HG02642 (cell line): ENCODE data around the gene ANGPTL7.

Experiments
- ATAC-seq: cut with Tn5 transposase; IDR thresholded peaks from one replicate; pipeline ENCODE4 v1.9.1; 2021; ENCODE audit warnings: mild to moderate bottlenecking; ENCODE audit not compliant: unreplicated experiment, poor library complexity

The ANGPTL7 gene

DNA sequence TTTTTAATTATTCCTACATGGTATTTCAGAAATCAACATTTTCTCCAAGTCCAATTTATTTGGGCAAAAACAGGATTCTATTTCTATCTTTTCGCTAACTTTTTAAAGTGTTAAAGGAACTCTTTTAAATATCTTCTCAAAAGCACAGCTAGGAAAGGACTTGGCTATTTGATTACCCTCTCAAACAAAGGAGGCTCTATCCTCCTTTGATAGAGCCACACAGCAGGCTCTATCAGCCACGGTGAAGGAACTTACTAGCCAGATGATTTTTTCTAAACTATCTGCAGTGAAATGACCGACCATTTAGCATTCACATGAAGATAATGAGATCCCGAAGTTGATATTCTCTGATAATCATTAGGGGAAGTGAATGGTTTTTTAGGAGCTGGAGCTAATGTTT is 9.1 kb downstream of the ANGPTL7 start:
- no peak for ATAC-seq

DNA sequence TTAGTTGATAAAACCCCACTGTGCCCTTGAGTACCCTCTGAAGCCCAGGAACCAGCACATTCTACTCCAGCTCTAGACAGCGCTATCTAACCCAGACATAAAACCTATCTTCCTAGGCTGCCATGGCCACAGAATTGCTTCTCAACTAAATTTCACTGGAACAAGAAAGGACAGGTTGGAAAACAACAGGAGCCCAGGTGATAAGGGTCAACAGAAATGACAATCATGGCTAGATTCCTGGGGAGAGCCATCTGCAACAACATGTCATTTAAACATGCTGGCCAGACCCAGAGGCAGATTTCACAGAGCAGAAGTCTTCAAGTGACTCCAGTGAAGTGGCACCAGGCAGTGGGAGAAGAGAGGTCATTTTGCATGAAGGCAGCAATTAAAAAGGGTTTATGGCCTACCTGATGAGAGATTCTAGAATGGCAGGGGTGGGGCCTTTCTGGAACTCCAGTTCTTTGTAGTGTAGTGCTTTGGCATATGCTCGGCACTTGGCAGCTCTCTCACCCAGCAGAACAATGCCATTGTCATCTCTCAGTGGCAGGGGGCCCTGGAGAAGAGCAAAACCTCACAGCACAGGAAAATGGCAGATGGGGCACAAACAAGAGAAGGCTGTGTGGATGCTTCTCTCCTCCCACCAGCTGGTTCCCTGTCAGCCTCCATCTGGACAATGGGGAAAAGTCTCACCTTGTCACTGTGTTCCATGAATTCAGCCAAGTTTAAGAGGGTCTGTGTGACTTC is 9.9 kb downstream of the ANGPTL7 start:
- ATAC-seq, result no peak

DNA sequence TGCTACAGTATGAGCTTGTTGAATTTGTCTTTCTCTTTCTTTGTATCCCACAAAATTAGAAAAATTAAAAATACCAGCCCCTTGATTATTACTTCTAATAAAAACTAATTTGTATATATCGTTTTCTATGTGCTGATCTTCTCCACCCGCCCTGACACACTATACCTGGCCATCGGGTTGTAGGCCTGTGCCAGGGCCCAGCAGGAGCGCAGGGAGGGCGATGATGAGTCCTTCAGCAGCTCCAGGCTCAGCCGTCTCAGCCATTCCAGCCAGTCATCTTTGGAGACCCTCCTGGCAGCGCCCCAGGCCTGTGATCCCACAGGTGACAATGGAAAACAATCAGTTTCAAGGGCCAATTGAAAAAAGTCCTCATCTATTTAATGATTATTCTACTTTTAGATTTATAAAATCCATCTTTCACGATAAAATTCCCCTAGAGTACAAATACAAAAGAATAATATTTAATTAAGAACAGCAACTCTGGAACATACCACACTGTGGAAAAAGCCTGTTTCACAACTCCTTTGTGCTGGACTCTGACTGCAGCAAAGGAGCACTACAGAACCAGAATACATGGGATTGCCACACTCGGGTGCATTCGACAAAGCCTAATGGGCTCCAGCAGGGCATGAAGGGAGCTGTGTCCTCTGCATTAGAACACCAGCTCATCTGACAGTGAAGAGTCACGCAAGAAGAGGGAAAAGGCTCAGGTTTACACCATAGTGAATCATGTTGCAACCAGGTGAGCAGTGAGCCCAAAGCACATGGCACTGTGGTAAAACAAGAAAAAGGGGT is 15.4 kb downstream of the ANGPTL7 start:
- ATAC-seq, result no peak

GRCh38 chr1:11207898-11208611 is 18.9 kb downstream of the ANGPTL7 start:
- no peak for ATAC-seq

GRCh38 chr1:11211461-11211860 is 22.3 kb downstream of the ANGPTL7 start:
- ATAC-seq, result no peak

GRCh38 chr1:11211925-11212587 is 22.9 kb downstream of the ANGPTL7 start:
- no peak for ATAC-seq

DNA sequence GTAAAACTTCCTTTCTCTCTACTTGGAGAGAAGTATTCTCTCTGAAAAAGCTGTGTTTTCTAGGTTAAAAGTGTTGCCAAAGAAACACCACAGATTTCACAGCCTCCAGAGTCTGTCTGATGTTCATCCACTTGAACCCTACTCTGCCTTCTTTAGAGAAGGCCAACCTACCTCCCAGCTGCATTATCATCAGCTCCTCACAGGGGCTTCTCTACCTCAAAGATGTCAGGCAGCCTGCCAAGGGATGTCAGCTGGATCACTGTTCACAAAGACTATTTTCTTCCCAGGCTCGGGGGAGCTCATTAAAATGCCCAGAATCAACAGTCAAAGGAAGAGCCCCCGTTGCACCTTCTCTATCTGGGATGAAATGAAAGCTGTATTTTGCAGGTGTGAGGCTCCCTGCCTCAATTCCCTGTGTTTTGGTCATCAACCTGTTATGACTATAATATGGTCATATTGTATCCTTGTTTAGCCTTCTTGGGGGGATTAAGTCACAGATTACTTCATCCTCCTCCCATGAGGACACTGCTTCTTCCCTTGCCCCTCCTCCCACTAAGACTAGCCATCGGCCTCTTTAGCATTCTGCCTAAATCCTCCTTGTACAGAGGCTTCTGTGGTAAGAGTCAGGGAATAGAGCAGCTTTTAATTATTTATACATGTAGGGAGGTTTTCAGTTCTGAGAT is 25.7 kb downstream of the ANGPTL7 start:
- ATAC-seq, result no peak

- ATAC-seq, result no peak
These were observed 26.3 kb downstream of the ANGPTL7 start for GRCh38 chr1:11215381-11216005.

DNA sequence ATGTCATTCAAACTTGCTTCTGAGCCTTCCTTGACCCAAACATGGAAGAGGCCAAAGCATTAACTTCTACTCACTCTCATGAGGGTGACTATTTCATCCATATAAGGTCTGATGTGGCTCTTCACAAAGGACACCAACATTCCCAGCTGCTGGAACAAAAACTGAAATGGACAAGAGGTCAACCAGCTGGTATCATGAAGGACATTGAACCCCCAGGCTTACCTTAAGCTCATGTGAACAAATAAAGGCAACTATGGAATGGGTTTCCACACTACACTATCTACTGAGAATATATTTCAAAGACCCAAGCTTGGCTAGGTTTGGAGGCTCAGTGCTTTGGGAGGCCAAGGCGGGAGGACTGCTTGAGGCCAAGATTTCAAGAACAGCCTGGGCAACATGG is 26.9 kb downstream of the ANGPTL7 start:
- no peak for ATAC-seq

- no peak for ATAC-seq
These were observed 38.2 kb downstream of the ANGPTL7 start for GRCh38 chr1:11227106-11228077.

DNA sequence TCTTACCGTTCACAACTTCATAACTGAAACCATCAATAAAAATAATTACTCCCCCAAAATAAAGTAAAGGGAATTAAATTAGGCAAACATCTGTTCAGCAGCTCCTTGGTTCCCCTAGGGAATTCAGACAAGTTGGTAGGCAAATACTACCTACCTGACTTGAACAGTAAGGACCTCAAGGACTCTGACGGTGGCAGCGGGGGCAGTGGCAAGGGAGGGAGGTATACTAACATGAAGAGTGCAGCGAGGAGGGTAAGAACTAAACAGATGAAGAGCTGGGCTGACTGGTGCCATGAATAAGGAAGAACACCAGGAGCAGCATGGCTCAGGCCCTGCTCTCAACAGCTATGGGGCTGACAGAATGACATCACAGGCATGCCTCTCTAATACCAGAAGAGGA is 40.0 kb downstream of the ANGPTL7 start:
- ATAC-seq, result no peak

DNA sequence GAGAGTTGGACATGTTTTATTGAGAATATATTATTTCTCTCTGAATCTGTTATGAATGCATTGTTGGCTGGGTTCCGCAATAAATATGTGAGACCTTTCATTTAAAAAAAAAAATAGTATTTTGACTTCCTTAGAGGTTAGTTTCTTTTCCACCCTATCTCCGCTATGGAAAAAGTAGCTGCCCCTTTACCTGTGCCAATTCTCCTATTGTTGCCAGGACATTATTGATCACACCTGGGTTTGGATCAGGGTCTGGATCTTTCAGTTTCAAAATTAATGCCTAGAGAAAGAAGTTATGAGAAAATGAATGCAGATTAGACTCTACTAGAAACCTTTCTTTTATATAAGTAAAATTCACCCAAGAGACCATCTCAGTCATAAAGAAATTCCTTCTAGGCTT is 44.1 kb downstream of the ANGPTL7 start:
- ATAC-seq, result no peak

DNA sequence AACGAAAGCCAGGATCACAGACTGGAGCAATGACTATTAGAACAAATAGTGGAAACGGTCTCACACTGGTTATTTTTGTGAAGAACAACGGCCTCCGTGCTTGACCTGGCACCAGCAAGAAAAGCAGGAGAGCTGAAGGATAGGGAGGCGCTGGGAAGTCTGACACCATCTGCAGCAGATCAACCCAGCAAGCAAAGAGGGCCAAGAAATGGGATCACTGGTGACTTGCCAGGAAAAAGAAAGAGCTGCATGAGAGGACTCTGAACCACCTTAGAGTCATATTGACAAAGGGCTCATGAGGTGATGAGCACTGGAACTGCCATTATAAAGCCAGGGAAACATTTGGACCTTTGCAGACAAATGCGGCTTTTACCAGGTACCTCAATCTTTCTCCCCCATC is 48.2 kb downstream of the ANGPTL7 start:
- ATAC-seq, result no peak

GRCh38 chr1:11238311-11238710 is 49.2 kb downstream of the ANGPTL7 start:
- no peak for ATAC-seq

DNA sequence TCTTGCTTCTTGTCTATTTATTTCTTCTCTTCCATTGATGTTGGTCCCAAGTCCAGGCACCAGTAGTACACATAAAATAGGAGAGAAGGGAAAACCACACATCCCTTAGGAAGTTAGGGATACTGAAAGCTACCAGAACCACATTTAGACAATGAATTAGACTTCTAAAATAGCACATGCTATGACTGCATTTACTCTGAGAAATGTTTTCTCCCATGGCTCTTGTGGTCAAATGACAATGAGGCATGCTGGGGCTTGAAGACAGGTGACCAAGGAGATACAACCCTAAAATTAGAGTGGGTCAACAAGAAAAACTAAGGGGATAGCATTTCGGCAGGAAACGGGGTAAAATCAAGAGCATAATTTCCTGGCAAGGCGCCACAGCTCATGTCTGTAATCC is 56.1 kb downstream of the ANGPTL7 start:
- no peak for ATAC-seq
